Measurements from ENCODE around the gene PLEKHA8.
"Not testable (repeated sequence)": the region's sequence is repeated elsewhere in the genome, so short reads cannot be mapped to it uniquely, and the experiment has no call there.

Gene PLEKHA8

GRCh38 chr7:30068117-30068516, 39.9 kb downstream of the PLEKHA8 start:
- DNase-seq = no peak

- no peak for DNase-seq
Measured at GRCh38 chr7:30069096-30069867, 41.1 kb downstream of the PLEKHA8 start.

GRCh38 chr7:30070052-30070451, 41.8 kb downstream of the PLEKHA8 start:
- DNase-seq = no peak

- DNase-seq = no peak
Measured at GRCh38 chr7:30072735-30073134, 44.5 kb downstream of the PLEKHA8 start.

DNA sequence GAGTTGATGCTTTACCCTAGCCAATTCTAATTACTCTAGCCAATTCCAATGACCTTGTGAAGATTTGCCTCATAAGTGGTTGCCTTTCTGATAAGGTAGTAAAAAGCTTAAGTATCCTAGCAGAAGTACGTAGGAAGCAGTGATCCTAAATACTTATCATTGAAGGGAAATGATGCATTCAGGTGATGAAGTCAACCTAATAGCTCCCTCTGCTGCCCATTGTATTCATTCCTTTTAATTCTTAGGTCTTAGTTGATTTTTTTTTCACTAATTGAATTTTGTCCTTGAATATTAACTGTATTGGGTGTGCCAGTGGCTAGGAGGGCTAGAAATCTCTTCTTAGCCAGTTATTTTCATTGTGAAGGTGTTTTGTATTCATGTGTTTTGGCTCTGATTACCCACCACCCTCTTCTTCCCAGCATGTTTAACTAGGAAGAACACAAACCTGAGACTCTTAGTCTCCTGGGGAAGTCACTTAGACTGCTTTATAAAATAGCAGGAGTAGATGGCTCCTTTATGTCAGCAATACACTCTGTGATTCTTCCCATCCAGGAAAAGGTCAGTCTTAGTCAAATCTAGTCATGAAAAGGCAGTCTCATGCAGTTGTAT, 46.3 kb downstream of the PLEKHA8 start:
- peak; percentile 56 for DNase-seq

GRCh38 chr7:30076411-30076810, 48.2 kb downstream of the PLEKHA8 start:
- no peak for DNase-seq

GRCh38 chr7:30078280-30078679, 50.1 kb downstream of the PLEKHA8 start:
- DNase-seq = no peak

DNA sequence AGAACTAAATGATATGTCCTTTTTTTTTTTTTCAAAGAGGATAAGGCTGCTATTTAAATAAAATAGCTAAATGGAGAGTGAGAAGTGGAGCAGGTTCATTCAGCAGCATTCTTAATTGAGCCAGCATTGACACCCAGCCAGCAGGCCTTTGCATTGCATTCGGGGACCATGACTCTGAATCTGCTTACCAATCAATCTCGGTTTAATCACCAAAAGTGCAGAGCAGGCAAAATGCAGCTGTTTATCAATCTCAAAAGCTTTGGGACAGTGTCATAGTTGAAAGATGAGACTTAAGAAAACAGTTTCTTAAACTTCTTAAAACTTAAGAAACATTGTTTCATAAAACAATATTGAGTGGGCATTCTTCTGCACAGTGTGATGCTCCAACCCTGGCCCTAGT, 51.7 kb downstream of the PLEKHA8 start:
- peak; percentile 76 for DNase-seq

GRCh38 chr7:30080818-30081217, 52.6 kb downstream of the PLEKHA8 start:
- DNase-seq = peak; percentile 92

GRCh38 chr7:30082686-30083085, 54.5 kb downstream of the PLEKHA8 start:
- DNase-seq = no peak

DNA sequence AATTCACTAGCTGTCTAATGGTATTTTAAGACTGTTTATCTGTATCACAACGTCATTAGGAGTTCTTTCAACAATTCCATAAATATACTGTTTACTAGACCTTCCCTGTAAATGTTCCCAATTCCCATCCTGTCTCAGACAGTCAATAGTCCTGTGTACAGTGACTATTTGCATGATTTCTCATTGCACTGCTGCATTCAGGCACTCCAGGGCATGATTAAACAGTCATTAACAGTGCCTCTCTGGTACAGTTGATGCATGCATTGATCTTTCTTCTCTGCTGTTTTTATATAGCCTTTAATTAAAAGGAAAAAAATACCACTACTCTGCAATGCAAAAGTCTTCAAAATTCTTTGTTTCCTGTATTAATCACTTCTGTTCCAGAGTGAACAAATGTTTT, 55.1 kb downstream of the PLEKHA8 start:
- DNase-seq = no peak

- DNase-seq = no peak
Measured at GRCh38 chr7:30084212-30084611, 56.0 kb downstream of the PLEKHA8 start.

GRCh38 chr7:30086529-30086928, 58.3 kb downstream of the PLEKHA8 start:
- peak; percentile 49 for DNase-seq

GRCh38 chr7:30087371-30087770, 59.2 kb downstream of the PLEKHA8 start:
- peak; percentile 90 for DNase-seq

- DNase-seq = no peak
Measured at GRCh38 chr7:30088362-30088761, 60.1 kb downstream of the PLEKHA8 start.

DNA sequence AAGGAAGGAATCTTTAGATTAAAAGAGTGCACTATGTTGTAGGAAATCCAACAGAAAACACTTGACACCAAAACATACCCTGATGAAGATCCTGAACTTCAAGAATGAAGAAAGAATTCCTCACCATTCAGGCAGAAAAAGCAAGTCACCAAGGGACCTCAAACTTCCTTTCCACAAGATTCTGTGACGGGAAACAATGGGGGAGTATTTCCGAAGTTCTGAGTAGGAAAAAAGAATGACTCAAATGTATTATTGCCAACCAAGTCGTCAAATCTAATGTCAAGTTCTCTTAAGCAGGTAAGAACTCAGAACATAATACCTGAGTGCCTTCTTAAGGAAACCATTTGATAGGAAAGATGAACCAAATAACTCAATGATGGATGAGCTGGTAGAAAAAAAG, 61.9 kb downstream of the PLEKHA8 start:
- DNase-seq = no peak

DNA sequence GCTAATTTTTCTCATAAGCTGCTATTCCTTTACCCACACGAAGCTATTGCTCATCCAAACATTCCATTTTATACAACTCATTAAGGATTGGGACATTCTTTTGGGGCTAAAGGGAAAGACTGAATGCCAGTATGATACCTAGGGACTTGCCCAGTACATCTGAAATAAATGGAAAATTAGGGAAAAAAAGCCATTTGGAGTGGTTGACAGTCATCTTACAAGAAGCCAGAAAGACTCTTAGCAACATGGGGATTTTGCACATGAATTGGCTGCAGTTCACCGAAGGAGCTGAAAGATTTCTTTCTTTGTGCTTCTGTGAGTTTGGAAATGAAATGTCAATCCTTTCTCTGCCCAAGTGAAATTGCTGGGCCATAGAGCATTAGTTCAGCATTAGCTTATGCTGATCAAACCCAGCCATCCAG, 63.3 kb downstream of the PLEKHA8 start:
- no peak for DNase-seq

GRCh38 chr7:30091987-30092386, 63.8 kb downstream of the PLEKHA8 start:
- DNase-seq = no peak

DNA sequence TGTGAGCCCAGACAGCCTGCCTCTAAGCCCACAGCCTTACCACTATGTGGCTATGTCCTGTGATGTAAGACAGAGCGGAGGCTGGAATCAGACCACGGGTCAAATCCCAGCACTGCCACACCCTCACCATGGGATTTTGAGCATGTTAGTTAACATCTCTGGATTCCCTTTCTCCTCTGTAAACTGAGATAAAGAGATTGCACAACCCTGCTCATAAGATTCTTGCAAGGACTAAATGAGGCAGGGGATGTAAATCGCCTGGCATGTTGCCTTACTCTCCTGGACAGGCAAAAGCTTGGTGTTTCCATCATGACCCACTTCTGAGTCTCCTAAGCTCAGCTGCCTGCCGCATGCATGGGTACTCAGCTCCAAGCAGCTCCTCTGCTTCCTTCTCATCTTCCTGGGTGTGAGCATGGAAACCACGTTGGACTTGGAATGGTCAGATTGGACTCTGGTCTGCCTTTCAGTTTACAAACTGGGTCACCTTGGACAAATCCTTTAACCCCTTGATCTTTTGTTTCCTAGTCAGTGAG, 65.3 kb downstream of the PLEKHA8 start:
- no peak for DNase-seq

DNA sequence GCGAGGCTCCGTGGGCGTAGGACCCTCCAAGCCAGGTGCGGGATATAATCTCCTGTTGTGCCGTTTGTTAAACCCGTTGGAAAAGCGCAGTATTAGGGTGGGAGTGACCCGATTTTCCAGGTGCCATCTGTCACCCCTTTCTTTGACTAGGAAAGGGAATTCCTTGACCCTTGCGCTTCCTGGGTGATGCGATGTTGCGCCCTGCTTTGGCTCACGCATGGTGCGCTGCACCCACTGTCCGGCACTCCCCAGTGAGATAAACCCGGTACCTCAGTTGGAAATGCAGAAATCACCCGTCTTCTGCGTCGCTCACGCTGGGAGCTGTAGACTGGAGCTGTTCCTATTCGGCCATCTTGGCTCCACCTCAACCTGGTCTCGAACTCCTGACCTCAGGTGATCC, 70.4 kb downstream of the PLEKHA8 start:
- DNase-seq = not testable (repeated sequence)

GRCh38 chr7:30102281-30102680, 74.1 kb downstream of the PLEKHA8 start:
- no peak for DNase-seq

- DNase-seq = no peak
Measured at GRCh38 chr7:30104157-30104556, 75.9 kb downstream of the PLEKHA8 start.

DNA sequence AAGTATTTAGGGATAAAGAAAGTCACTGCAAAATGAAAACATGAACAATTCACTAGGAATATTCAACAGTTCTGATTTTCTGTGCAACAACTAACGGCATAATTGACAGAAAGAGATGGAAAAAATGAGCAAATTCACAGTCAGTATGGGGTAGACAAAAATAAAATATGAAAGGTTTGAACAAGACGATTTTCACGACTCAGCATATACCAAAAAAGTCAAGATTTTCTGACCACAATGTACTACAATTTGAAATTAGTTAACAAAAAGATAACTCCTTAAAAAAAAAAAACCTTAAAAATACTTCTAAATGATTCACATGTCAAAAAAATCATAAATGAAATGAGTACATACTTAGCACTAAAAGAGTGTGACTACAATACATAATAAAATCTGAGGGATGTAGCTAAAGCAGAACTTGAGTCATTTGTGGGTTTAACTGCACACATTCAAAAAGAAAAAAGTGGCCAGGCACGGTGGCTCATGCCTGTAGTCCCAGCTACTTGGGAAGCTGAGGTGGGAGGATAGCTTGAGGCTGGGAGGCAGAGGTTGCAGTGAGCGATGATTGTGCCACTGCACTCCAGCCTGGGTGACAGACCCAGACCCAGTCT, 84.0 kb downstream of the PLEKHA8 start:
- no peak for DNase-seq

GRCh38 chr7:30113144-30113543, 84.9 kb downstream of the PLEKHA8 start:
- DNase-seq = no peak
